Stromal cell of bone marrow (primary cell): ENCODE measurements around the gene DUSP16.
"Not testable (repeated sequence)": the region's sequence is repeated elsewhere in the genome, so short reads cannot be mapped to it uniquely, and the experiment has no call there.

ENCODE experiments used
- DNase-seq: peaks from one replicate; pipeline ENCODE4 v3.0.0-alpha.2; 2012; ENCODE audit warnings: low read depth

The DUSP16 gene

DNA sequence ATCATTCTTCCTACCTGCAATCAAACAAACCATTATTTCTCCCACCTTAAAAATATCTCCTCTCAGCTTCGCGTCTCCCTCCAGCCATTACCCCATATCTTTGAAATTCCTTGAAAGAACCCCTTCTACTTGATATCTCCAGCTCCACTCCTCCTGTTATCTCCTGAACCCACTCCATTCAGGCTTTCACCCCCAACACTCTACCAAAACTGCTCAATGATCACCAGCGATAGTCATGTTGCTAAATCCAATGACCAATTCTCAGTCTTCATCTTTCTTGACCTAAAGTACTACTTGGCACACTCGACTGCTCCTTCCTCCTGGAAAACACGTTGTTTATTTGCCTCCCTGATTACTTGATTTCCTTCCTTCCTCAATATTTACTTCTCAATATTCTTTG is 70.1 kb downstream of the DUSP16 start:
- no peak for DNase-seq

DNA sequence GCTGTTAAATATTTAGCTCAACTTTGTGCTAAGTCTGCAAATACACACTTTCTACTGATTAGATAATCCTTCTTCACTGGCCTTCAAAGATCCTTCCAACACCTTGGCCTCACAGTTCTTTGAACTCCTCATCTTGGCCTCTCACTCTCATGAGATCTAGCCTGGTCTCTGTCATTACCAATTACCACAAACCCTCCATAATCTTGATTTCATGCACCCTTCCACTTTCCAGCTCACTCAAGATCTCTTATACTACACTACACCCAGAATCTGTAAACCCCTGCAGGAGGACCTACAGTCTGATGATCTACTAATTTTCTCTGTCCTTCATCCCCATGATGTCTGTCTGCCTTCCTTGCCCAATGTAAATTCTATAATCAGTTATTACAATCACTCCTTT is 71.1 kb downstream of the DUSP16 start:
- no peak for DNase-seq

DNA sequence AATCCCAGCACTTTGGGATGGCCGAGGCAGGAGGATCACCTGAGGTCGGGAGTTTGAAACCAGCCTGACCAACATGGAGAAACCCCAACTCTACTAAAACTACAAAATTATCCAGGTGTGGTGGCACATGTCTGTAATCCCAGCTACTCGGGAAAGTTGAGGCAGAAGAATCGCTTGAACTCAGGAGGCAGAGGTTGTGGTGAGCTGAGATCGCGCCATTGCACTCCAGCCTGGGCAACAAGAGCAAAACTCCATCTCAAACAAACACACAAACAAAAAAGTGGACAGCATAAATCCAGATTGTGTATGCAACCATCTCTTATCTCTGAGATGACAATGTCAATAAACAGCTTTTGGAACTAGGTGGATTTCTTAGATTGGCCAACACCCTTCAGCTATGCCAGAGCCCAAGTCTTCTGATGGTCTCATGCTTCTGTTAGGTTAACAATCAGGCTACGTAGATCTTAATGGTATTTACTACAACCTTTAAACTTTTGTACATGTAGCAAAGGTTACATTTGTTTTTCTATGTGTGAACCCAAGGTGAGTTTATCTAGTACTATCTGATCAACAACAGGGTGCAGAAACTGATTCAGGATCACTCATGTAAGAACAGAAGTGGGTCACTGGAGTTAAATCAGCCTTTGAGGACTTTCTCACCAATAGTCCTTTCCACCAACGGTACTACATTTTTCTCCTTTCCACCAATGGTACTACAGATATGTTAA is 73.7 kb downstream of the DUSP16 start:
- no peak for DNase-seq

DNA sequence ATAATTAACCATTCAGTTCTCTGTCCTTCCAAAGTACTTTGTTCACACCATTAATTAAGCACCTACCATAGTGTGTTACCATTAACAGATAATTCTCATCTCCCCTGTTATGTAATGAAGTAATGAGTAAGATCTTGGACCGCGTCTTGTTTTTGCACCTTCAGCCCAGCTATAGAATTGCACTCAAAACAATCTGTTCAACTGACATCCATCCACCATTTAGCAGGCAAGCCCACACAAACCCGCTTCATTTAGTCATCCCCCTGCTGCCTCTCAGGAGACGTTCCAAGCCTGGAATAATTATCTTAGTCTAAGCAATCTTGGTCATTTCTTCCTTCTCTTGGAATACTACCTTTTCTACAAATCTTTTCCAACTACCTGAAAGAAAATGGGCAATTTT is 74.4 kb downstream of the DUSP16 start:
- DNase-seq, result no peak

DNA sequence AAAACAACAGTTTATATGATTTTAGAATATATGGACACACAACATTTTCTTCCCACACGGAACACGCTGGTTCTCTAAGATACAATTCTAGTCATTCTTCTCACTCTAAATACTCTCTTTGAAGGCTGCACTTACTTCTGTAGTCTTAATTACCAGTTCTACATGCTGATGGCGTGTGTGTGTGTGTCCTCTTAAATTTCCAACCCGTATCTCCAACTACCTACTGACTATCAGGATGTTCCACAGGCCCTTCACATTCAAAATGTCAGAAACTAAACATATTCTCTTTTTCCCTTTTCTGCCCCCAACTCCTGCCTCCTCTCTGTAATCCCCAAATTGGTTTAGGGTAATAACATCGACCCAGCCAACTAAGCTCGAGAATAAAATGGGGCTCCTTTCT is 75.2 kb downstream of the DUSP16 start:
- DNase-seq, result no peak

DNA sequence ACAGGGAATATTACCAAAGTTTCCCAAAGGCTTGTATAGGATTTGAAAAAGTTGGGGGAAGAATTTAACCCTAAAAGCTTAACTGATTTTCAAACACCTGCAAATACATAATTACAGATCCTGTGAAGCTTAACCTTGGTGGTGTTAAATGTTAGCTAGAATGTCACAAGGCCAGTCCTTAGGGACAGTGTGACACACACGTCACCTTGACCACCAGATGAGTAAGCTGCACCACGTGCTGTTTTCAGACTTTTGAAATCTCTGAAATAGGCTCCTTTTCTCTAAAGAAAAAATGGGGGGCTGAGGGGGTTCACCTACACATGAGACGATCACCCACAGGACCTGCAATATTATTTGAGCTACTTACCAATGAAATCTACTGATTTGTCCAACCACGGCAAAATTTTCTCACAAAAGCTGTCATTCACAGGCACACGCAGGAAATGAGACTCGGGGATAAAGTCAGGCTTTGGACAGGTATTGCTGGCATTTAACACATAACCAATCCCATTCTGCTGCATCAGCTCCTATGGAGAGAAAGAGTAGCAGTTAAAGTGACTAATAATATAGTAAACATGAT is 75.9 kb downstream of the DUSP16 start:
- no peak for DNase-seq

DNA sequence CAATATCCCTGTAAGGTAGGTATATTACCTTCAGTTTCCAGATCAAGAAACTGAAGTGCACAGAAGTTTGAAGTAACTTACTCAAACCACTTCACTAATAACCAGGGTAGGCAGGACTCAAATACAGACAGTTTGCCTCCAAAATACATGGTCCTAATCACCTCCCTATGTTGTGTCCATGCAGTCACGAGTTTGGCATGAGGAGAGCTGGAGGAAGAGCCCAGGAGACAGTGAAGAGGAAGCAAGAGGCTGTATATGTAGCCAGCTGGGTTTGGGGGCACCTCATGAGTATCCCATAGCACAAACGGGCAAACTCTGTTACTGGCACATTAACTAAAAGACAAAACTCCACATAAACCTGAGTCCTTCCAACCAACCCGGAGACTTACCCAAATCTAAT is 79.2 kb downstream of the DUSP16 start:
- DNase-seq, result no peak

DNA sequence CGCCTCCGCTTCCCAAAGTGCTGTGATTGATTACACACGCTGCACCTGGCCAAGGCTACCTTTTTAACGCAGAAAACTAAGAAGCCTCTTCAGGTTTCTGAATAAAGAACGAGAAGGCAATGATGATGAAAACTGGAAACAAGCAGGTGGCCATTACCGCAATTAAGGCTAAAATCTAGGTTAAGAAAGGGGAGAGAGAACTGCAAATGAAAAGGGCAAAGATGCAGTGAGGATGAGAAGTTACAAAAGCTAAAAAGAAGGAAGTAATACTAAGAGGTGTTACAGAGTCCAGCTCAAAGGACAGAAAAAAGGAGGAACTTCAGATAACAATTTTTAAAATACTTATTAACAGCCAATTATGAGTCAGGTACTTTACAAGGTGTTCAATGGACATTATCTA is 79.7 kb downstream of the DUSP16 start:
- DNase-seq, result no peak

DNA sequence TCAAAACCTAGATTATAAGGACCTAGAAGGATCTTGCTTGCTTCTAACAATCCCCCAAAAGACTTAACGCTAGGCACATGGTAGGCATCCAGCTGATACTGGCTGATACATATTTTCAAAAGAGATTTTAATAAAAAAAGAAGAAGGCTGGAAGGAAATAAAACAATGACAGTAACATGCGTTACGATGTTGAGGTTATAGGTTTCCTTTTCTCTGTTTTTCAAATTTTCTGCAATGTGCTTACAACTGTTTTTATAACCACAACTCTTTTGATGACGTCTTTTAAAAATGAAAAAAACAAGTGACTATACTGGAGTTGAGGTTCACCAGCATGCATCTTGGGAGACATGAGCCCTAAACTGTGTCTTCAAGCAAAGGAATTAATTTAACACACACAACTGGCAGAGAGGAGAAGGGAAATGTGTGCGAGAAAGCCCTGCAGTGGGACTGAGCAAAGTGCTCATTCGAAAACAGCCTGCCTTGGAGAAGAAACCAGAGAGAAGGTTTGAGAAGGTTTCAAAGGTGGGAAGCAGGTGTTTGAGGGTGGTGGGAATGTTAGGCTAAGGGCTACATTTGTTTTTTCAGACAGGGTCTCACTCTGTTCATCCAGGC is 80.4 kb downstream of the DUSP16 start:
- no peak for DNase-seq

DNA sequence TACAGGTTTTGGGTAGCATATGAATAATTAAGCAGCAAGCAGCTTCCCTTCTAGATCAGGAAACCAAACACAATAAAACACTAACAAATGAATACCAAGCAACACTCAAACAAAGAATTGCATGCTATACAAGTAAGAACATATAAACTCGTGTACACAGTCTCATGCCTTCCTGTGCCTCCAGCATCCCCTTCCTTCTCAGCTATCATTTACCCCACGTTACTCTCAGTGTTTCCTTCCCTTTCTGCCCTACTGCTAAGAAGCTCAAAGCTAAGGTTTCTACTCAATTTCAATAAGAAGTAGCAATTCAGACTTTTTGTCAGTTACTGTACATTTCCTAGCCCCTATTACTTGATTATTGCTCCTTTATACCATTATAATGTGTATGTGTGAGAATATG is 81.0 kb downstream of the DUSP16 start:
- DNase-seq, result no peak

DNA sequence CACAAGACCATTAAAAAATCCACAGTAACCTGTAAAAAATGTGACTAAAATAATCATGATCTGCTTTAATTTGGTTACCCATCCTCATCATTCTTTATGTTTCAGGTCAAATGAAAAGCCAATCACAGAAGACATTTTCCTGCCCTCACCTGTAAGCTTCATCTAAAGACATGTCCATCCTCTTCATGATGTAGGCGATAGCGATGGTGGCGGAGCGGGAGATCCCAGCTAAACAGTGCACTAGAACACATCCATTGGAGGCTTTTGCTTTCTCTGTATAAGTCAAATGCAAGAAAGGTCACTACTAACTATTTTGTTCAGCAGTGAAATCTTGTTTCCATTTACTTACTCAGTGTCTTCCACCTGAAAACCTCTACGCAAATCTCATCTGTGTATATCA is 82.6 kb downstream of the DUSP16 start:
- DNase-seq, result no peak

DNA sequence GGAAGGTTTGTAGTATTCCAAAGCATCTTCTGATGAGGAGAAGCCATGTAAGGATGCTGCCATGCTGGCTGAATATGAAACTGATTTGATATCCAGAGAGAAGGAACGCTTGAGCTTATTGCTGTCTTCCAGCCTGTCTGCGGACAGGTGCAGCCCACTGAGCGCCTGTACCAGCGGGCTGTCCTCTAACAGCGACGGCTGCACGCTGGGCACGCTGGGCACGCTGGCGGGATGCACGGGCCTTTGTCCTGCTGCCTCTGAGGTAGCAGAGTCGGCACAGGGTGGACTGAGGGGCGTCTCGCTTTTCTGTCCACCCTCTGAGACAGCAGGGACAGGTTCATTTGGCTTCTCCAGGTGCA is 85.2 kb downstream of the DUSP16 start:
- DNase-seq, result no peak

DNA sequence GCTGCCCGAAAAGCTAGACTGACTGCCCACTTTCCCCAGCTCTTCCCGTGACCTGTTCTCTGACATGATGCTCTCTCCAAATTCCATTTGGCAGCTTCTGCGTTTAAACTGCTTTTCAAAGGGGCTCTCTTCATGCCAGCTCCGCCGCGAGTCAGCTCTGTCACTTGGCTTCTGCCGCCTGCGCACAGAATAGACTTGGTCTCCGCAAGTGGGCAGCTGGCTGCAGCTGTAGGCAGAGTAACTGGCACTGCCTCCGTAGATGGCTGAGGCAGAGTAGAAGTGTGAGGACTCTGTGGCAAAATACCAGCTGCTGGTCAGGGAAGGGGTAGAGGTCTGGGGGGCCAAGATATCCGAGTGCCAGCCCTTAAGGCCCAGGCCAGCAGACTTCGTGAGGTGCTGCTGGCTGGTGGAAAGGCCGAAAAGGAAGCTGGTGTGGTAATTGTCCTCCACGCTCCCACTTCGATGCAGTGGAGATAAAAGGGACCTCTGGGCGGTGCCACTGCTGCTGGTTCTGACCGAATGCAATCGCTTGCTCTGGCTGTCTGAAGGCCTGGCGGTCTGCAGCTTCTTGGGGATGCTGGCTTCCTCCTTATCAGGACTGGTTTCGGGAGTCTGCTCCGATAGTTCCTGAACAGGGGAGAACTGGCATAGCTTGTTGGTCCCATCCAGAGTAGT is 85.7 kb downstream of the DUSP16 start:
- no peak for DNase-seq

DNA sequence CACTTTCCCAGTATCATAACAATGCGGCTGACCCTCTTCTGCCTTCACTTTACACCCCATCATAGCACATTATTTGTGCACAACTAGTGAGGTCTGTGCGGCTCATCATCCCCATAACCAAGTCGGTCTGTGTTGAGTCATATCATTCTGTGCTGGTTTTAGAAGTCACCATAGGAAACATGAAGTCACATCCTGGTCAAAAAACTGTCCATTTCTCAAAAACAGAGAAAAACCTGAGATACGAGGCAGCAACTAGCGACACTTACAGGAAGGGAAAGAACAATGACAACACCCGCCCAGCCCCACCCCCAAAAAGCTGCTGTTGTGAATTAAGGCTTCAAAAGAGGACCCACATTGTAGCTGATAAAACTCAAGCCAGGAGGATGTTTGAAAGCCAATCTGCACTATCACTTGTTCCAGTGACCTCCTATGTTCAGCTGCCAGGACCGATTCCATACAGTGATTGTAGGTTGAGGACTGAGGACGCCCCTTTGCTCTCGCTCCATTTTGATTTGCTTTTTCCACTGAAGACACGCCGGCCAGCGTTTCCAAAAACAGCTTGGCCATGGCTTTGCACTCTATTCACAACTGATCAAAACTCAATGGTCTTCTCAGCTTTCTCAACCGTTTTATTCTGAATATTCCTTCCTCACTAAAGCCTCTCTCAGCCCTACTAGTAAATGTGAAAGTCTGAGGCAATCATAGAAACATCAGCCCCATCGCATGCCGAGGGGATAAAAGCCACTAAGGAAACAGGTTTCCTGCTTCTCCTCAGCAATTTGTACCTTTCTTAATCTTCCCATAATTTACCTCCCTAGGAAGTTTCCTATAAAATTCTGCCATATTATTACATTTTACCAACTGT is 87.5 kb downstream of the DUSP16 start:
- no peak for DNase-seq

DNA sequence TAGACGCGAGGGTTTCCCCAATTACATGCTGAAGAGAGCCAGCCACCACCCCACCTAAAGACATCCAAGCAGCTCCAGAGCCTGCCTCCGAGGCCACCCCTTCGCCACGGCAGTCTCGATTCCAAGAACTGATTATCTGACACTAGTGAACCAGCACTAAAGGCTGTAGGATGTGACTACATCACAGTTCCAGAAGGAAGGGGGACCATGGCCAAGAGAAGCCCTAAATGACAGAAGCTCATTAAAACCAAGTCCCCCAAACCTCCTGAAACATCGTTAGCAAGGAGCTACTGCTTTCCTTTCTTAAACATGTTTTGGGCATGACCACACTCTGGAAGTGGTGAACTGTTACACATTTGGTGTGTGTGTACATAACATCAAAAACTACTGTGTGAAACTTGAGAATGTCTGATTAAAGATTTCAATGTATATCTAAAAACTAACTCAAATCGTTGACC is 88.2 kb downstream of the DUSP16 start:
- DNase-seq, result no peak

DNA sequence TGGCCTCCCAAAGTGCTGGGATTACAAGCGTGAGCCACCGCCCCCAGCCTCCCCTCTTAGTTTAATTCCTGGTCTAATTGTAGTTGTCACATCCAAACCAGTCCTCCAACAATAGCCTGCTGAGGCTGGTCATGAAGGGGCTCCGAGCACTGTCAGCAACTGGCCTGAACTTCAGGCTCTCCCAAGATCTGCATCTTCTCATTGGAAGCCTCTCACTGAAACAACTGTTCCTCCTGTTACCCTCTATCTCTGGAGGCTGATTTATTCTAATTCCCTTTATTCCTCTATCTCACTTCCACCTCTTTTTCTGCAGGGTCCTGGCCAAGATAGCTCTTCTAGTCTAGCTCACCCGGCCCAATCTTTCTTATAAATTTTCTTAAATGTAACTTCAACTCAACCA is 89.4 kb downstream of the DUSP16 start:
- DNase-seq, result no peak

DNA sequence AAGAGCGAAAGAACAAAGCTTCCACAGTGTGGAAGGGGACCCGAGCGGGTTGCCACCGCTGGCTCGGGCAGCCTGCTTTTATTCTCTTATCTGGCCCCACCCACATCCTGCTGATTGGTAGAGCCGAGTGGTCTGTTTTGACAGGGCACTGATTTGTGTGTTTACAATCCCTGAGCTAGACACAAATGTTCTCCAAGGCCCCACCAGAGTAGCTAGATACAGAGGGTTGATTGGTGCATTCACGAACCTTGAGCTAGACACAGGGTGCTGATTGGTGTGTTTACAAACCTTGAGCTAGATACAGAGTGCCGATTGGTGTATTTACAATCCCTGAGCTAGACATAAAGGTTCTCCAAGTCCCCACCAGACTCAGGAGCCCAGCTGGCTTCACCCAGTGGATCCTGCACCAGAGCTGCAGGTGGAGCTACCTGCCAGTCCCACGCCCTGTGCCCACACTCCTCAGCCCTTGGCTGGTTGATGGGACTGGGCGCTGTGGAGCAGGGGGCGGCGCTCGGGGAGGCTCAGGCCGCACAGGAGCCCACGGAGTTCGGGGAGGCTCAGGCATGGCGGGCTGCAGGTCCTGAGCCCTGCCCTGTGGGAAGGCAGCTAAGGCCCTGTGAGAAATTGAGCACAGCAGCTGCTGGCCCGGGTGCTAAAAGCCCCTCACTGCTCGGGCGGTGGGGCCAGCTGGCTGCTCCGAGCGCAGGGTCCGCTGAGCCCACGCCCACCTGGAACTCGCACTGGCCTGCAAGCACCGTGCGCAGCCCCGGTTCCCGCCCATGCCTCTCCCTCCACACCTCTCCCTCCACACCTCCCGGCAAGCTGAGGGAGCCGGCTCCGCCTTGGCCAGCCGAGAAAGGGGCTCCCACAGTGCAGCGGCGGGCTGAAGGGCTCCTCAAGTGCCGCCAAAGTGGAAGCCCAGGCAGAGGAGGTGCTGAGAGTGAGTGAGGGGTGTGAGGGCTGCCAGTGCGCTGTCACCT is 90.4 kb downstream of the DUSP16 start:
- not testable (repeated sequence) for DNase-seq

DNA sequence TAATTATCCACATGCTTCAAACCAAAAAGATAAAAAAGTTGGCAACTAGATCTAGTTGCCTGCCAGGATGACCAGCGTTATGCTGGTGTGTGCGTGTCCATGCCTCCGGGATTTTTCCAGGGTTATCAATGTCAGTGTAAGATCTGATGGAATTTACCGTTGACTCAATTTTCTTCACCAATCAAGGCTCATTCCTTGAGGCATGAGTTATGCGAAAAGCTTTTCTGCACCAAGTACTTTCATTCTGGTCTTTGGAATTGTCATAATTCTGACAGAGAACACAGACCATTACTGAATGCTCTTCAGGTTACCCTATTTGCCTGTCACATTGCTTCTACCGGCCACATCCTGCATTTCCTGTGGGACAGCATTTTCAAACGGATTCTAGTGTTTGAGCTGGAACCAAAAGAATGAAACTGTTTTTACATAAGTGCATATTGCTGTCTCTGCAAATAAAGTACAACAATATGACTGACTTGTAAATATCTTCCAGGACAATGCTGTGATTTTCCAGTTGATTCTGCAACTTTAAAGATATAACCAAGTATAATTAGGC is 91.8 kb downstream of the DUSP16 start:
- DNase-seq, result no peak

DNA sequence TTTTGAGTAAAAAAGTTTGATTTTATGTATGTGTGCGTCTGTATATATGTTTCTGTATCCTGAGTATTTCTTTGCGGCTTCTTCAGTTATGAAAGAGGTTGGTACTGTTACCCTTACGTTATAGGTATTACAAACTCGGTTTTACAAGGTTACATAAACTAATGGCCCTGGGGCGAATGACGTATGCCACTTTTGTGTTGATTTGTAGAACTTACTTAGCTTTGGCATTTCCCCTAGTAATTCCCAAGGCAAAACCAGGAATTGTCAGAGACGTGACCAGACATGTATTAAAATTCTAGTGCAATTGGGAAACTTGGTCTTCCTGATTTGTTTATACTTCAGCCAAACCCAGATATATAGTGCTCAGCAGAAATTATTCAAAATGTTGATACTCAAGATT is 93.3 kb downstream of the DUSP16 start:
- no peak for DNase-seq

DNA sequence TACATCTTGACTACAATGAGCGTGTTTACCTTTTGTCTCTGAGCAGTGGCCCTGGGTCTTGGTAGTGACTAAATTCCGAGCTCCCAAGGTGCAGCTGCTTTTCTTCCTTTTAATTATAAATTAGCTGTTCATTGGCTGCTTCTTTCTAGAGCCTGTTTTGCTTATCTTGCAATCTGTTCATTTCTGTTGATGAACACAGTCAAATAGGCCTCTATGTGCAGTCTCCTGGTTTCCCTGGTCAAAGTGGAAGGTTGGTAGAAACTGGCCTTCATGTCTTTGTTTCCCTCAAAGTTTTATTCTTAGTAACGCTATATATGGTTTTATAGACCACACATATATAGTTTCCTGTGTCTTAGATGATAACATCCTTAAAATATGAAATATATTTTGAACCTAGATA is 94.1 kb downstream of the DUSP16 start:
- no peak for DNase-seq
